GM19351 (cell line): ENCODE measurements around the gene ABLIM1.

ENCODE experiments used
- ATAC-seq: cut with Tn5 transposase; IDR thresholded peaks from one replicate; pipeline ENCODE4 v1.9.1; 2021; ENCODE audit warnings: mild to moderate bottlenecking, moderate library complexity; ENCODE audit not compliant: unreplicated experiment

The ABLIM1 gene

DNA sequence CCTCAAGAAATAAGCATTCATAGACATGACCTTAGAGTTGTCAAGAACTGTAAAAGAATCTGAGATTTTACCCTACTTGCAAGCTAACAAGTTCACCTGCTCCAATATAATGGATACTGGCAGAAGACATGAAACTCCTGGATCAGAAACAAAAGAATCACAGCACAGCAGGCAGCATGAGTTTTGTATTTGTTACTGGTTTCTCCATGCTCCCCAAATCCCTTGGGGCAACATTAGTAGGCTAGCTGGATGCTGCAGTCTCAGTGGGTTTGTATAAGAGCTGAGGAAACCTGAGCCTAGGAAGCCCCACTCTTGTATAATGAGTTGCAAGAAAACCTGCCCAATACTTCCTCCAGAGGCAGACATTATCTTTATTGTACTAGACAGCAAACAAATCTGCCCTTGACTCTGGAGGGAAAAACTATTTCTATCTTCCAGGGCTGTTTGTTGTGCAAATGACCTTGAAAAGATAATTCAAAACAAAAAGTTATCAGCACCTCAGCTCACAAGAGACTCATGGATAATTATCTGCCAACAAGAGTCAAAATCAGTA, 64.8 kb downstream of the ABLIM1 start:
- no peak for ATAC-seq

DNA sequence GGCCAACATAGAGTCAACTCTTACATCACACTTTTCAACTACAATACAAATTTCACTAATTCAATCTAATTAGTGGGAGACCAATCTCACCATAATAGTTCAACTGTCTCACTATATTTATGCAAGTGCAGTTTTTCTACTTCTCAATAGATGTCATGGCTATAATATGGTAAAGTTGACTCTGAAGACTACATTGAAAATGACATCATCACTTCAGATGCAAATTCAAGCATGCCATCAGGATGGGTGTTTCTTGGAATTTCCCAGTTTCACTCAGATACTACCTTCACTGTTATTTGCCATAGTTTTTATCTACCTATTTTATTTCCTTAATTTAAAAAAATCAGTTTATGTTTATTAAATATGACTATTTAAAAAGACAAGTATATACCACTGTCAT, 67.1 kb downstream of the ABLIM1 start:
- no peak for ATAC-seq

DNA sequence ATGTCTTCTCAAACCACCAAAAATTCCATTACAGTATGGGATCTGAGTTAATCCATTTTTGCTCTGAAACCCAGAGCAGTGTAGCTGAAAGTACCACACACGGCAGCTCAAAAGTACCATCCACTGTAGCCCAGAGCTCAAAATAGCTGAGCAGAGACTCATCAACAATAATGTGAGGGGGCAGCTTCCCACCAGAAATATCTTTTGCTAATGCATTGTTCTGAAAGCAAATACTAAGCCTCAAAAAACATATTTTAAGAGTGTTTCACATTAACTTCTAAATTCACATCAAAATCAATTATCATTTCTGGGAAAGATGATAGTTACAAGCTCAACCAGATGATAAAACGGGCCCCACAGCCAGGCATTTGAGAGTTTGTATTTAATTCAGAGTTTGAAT, 73.7 kb downstream of the ABLIM1 start:
- ATAC-seq: no peak

DNA sequence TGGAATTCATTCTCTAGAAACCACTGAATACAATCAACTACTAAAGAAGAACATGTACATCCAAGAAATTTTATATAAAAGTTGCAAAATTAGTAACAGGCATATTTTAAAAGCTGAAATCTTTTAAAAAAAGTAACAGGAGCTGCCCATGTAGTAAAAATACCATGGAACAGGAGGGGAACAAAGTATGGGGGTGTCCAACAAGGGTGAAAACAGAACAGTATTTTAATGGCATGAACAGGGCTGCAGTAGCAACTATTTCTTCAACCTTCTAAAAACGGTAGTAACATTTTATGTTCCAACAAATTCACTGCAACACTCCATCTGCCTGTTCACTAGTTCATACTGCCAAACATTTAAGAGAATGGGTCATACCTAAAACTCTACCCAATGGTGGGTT, 77.0 kb downstream of the ABLIM1 start:
- ATAC-seq: no peak

DNA sequence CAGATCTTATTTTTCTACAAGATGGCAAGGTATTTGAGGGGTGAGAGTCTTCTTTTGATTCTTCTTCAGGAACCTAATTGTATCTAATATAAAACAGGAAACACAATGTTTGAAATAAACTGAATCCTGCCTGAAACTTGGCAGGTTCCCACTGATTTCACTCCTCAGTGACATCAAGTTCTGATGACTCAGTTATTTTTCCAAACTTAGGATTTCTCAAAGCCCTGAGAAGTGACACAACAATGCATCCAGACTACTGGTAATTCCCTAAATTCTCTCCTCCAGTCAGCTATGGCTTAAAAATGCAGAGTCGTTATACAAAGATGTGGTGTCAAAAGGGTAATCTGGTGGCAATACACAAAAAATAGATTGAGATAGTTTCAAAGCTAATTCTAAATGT, 80.9 kb downstream of the ABLIM1 start:
- no peak for ATAC-seq

DNA sequence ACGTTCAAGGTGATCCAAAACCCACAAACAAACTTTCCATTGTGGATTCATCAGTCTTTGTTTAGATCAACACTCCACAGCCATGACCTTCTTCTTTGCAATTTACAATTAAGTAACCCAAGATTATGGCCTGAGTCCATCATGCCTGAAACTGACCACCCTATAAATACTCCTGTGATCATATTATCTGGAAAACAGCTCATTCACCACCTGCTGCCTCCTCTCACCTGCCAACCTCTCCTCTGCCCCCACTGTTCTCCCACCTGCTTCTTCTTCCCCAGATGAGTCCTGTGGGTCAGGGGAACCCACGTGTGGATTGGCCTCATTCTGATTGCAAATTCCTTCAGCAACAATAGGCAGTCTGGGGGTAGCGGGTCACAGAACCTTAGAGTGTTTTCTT, 81.4 kb downstream of the ABLIM1 start:
- ATAC-seq: no peak

DNA sequence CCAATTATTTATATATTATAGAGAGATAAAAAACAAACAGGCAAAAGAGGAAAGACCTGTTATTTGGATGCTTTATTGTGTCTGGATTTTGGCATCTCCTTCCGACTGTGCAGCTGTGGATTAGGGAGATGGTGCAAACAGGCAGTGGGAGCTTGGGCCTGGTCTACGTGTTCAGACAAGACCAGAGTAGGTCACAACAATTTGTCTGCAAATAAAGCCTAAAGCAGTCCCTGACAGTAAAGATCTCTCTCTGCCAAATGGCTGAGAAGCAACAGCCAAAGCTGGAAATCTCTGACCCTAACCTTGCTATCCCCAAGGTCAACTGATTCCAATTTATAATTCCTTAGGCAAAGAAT, 82.0 kb downstream of the ABLIM1 start:
- ATAC-seq: no peak

DNA sequence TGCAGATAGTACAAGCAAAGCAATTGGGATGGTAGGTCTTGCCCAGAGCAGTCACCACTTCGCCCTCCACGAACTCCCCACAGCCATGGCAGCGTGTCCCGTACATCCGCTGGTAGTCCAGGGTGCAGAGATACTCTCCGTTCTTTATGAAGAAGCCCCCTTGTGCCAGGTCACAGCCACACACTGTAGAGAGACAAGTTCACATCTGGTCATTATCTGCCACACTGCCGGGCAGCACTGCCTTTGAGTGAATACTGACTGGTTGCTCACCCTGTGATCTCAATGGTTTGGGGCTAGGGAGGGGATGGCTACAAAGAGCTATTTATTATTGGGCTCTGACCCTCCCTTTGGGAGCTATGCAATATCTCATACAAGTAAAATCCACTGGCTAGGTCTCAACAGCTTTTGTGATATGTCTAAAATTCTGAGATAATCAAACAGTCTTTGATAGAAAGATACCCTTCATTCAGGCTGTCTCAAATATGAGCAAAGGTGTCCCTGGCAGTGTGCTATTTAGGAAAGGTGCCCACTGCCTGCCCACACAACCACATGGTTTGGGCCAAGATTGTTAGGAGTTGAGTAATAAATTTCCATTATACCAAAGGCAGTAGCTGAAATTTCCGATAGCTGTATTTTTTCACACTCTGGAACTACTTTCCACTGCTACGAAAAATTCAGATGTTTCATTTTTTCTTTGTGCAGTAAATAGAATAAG, 82.5 kb downstream of the ABLIM1 start:
- no peak for ATAC-seq

DNA sequence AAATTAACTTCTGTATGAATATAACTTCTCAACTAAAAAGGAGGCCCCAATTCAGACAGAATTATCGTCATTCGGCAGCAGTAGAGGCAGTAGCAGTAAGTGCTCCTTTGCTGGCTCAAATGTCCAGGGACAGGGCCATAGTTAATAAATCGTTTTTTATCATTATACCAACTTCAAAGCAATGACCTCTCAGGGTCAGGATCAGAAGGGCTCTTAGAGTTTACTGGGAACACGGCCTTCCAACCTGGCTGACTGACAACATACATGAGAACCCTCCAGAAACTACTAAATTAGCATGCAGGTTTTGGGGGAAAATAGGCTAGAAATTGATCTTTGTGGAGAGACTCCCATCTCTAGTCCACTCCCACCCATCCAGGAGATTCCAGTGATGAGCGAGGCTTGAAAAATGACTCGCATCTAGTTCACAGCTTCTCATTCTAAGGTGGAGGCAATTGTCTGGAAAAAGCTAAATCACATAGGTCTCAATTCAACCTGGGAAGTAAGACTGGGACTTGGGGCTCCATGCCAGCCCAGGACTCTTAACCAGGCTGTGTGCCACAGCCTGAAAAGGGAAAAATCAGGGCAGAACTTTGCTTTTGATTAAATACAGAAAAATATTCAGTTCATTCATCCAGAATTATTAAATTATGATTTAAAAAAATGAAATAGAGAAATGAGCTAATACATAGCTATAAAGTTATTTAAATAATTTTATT, 84.6 kb downstream of the ABLIM1 start:
- ATAC-seq: no peak

DNA sequence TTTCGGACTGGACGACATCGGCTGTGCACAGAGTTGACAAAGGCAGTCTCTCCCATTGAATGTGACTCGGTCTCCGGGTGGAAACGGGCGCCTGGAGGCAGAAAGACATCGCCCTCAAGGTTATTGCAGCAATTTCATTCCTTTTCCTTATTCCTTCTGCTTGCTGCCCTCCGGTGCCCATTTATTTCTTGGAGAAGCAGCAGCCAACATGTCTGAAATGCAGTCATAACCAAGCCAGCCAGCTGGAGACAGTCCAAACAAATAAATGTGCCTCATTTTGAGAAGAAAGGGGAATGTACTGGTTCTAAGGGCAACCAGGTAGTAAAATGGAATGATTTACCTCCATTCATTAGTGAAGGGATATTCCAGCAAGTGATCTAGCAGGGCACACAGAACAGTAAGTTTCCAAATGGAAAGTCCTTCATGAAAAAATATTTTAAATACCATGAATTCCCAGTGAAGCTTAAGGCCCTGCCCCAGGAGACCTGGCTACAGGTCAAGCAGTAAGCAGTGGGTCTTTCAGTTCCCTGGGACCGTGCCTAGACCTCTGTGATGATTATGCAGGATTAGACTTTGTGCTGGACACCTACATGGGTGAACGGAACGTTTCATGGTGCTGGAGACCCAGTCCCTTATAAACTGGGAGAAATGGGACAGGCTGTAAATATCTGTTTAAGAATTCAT, 86.6 kb downstream of the ABLIM1 start:
- no peak for ATAC-seq

DNA sequence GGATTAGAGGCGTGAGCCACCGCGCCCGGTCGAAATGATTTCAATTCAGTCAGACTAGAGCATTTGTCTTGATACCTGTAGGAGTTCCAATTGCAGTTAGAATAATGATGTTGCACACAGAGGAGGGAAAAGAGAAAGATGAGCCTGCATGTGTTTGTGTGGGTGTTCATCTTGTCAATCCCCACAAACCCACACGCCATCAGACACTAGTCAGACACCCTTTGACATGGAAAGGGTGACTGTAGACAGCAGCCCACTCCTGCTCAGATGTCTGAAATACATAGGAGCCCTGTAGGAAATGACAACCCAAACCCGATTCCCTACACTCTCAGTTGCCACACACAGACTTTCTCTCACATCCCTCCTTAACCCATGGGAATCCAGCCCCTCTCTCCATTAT, 92.0 kb downstream of the ABLIM1 start:
- ATAC-seq: no peak

DNA sequence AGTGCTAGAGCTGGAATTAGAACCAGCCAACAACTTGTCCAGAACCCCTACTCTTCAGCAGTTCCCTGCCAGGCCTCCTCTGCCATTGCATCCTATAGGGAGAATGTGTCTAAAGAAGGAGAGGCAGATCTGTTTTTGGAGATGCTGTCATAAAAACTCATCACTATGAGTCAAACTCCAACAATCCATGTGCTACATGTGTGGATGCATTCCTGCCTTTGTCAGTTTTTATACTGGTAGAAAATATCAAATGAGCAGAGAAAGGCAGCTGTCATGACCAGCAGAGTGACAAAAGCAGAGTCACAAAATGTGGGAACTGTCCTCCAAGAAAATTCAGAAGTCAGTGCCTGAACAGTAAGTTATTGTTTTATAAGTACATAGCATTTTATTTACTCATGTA, 93.0 kb downstream of the ABLIM1 start:
- no peak for ATAC-seq

DNA sequence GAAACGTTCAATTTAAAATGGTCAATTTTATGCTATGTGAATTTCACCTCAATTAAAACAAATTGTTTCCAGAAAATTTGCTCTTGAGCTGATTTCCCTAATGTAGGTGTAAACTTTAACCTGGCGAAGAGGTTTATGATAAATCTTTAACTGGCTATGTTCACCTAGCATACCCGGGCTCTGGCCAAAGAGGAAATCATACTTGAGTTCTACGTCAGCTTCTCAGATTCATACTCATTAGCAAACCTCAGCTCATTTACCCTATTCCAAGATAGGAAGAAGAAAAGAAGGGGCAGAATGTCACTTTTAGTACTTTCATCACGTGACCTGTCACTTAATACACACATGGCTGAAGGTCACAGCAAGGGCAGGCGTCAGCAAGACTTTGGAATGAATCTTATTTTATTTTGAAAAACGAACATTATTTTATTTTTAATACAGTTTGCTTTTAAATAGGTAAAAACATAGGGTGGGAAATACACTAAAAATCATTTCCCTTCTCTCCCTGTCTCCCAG, 97.0 kb downstream of the ABLIM1 start:
- ATAC-seq: no peak

DNA sequence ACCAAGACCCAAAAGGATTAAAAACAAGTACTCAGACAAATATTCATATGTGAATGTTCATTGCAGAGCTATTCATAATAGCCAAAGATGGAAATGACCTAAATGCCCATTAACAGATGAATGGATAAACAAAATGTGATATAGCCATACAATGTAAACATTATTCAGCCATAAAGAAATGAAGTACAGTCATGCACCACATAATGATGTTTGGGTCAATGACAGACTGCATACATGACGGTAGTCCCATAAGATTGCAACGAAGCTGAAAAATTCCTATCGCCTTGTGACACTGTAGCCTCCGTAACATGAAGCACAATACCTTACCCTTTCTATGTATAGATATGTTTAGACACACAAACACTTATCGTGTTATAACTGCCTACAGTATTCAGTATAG, 97.9 kb downstream of the ABLIM1 start:
- ATAC-seq: no peak

DNA sequence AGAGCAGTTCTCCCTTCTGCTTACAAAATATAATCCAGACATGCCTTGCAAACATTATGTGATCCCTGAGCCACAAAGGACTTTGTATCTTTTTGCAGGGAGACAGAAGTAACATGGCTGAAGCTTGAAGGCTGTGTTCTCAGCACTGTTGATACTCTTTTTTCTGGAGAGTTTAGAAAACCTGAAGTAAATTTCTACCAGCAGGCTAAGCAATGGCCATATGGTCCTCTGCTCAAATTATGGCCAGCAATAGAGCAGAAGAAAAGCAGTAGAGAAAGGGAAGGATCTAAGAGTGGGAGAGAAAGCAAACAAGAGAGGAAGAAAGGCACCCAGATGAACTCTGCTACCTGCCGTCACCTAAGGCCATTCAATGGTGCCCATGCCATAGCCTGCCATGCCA, 98.4 kb downstream of the ABLIM1 start:
- ATAC-seq: no peak

DNA sequence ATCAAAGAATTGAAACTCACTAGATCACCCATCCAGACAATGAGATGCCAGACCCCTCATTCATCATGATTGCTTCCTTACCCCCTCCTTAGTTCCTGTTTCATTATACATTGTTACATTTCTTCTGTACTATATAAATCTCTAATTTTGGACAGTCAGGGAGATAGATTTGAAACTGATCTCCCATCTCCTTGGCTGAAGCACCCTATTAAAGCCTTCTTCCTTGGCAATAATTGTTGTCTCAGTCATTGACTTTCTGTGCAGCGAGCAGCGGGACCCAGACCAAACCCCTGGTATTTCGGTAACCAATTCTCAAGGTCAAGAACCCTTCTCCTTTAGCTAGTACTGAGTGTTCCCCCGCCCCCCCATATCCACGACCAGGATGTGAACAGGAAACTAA, 100.2 kb downstream of the ABLIM1 start:
- ATAC-seq: no peak

DNA sequence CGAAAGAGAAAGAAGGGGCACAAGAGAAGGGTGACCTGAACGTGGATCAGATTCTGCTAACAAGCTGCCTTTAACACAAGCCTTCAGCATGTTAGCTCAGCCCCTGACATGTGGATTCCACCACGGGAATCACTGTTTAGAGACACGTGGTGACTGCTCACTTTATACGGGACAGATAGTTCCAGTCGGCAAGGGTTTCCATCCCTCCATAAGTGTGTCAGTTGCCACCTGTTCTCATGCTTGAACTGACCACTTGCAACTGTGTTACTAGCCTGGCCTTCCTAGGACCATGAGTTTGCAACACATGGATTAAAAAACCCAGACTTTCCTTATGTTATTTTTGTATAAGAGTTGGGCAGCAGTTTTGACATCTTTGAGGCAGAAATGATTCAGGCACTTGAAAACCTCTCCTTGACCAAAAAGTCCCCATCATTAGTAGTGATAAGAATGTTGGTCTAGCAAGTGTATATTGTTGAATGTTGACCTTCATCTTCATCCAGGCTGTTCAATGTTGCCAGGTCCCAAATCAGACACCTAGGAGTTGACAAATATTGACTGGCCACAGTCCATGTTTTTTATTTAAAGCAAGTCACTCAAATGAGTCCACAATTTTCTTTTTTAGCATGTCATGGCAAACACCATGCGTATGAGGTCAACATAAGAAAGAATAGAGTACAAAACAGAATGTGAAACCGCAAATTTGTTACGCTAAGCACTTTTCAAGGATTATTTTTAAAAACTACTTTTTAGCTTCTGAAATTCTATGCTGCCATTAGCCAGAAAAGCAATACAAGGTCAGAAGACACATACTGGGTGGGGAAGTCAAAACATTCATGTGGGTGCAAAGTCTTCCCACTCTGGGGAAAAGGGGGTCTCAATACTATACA, 101.6 kb downstream of the ABLIM1 start:
- ATAC-seq: no peak

DNA sequence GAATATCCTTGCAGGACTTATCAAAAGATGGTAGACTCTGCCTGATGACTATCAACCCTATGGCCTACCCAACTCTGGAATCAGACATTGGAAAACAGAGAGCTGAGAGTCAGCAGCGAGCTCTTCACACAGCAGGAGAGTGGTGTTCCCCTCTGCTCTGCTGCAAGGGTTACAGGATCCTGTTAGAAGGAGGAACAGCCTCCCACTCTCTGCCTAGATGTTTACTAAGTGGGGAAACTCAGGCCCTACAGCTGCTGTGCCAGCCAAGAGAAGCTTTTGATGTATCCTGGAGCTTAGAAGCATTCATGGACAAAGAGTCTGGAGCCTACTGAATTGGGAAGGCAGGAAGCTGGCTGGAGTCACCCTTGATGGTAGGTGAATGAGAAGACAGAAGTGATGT, 104.6 kb downstream of the ABLIM1 start:
- ATAC-seq: no peak

DNA sequence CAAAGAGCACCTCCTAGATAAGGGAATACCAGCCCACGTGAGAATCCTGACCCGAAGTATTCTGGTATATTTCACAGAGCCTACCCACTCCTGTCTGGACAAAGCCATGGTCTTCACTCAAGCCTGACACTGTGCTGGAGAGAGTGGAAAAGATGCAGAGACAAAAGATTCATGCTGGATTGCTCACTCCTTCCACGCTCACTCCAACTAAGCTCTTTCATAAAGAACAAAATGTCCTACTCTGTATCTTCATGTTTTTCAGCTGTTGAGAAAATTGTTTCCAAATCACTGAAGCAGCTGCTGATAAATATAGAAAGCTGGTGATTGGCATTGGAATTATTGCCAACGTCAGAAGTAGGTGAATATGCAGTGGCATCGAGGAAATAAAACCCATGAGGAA, 106.0 kb downstream of the ABLIM1 start:
- ATAC-seq: no peak

DNA sequence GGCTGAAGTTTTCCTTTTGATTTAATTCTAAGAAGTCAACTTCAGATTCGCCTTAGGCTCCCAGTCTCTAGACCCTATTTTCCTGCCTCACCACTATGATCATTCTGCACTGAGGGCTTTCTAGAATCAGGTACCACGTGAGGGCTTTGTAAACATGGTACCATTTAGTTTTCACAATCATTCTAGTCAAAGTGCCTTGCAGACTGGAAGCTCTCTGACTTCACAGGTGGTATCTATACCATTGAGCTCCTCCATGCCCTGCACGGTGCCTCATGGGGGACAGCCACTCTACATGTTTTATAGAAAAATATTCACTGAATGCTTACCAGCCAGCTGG, 106.5 kb downstream of the ABLIM1 start:
- ATAC-seq: no peak
